Measurements from ENCODE around the gene SDK1. TPM values are rescaled to one million over a fixed set of nuclear protein-coding genes. Genes with fewer than 3 reads are reported as not detected.

Gene SDK1
- total RNA-seq, 1 experiment from 2014 or later, result 20.0 TPM

DNA sequence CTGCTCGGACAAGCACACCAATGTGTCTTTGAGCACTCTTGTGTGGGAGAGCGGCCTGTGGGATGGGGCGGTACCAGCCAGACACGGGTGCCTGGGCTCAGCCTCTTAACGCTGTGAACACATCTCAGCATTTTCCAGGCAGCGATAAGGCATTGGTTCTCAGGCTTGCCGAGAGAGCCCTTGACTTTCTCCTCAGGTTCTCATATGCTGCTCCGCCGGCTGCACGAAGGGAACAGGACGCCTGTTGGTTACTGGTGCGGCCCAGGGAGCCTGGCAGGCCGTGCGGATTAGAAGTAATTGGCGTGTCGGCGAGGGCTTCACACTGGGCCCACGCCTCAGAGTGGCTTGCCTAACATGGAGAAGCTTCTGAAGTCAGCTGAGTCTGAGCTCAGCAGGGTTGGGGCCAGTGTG, 924.3 kb downstream of the SDK1 start:
- DNase-seq, result no peak
- CTCF ChIA-PET, result interaction anchor here (1.1 kb wide), 1 partner anchor 89 kb away, joined by 3 read pairs; no protein-coding TSS in a partner anchor
- BruUV-seq (replicated peaks), result no TSS peak
- no peak for TF ChIP-seq CTCF (IDR thresholded peaks at IDR 0.05; ENCODE audit: unreplicated experiment)
- Mint-ChIP-seq H3K27me3 (ENCODE audit: unreplicated experiment) (peaks cover 7% of the 10 kb centered on the region), H3K4me1 (ENCODE audit: low read depth, unreplicated experiment) (no peaks in the 10 kb centered on the region), H3K36me3 (ENCODE audit: insufficient read depth, unreplicated experiment) (peaks cover 3% of the 10 kb centered on the region), H3K27ac (ENCODE audit: unreplicated experiment) (no peak overlapping the region), H3K4me3 (ENCODE audit: low read depth, unreplicated experiment) (no peak overlapping the region), H3K9me3 (ENCODE audit: low read depth, unreplicated experiment) (no peaks in the 10 kb centered on the region)
- intact Hi-C loops (cut with micrococcal nuclease; ENCODE audit: unreplicated experiment), result no loop called here

DNA sequence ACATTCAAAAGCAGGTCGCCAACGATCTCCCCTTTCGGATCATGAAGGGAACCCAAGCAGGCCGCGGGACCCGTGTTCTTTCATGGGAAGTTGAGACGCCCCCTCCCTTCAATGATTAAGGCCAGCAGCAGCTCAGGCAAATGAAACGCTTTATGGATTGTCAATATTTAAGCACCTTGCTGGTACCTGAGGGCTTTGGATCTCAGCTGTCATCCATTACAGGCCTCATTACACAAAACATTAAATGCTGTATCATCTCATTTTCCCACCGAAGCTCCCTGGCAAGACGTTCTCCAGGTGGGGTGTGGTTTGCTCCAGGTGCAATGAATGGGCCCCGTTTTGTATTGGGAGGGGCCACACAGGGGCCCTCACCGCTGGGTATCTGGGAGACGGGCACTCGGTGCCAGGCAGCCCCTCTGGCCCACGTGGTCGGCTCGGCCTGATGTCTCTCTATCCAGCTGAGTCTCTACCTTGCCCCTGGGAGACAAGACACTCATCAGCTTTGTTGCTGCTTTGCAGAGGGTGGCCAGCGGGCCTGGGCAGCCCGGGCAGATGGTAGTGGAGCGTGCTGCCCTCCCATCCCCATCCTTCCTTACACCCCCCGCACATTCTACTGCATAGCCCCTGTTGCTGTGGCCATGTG, 925.0 kb downstream of the SDK1 start:
- Mint-ChIP-seq H3K27me3 (ENCODE audit: unreplicated experiment) (peaks cover 7% of the 10 kb centered on the region), H3K9me3 (ENCODE audit: low read depth, unreplicated experiment) (no peaks in the 10 kb centered on the region), H3K4me1 (ENCODE audit: low read depth, unreplicated experiment) (no peaks in the 10 kb centered on the region)

GRCh38 chr7:4226524-4226882, 925.5 kb downstream of the SDK1 start:
- DNase-seq, result no peak
- Mint-ChIP-seq H3K27me3 (ENCODE audit: unreplicated experiment) (peaks cover 7% of the 10 kb centered on the region), H3K4me1 (ENCODE audit: low read depth, unreplicated experiment) (no peaks in the 10 kb centered on the region), H3K27ac (ENCODE audit: unreplicated experiment) (no peak overlapping the region), H3K36me3 (ENCODE audit: insufficient read depth, unreplicated experiment) (peaks cover 3% of the 10 kb centered on the region), H3K9me3 (ENCODE audit: low read depth, unreplicated experiment) (no peaks in the 10 kb centered on the region), H3K4me3 (ENCODE audit: low read depth, unreplicated experiment) (no peak overlapping the region)
- no TSS peak for BruUV-seq (replicated peaks)
- CTCF ChIA-PET, result no interaction called here
- intact Hi-C loops (cut with micrococcal nuclease; ENCODE audit: unreplicated experiment), result no loop called here
- no peak for TF ChIP-seq CTCF (IDR thresholded peaks at IDR 0.05; ENCODE audit: unreplicated experiment)

More for the DNA sequence above, 925.0 kb downstream of the SDK1 start:
- no peak for TF ChIP-seq CTCF (IDR thresholded peaks at IDR 0.05; ENCODE audit: unreplicated experiment)
- CTCF ChIA-PET, result interaction anchor here (1.1 kb wide), 1 partner anchor 89 kb away, joined by 3 read pairs; no protein-coding TSS in a partner anchor
- no peak overlapping the region for H3K27ac Mint-ChIP-seq (ENCODE audit: unreplicated experiment)
- intact Hi-C loops (cut with micrococcal nuclease; ENCODE audit: unreplicated experiment), result no loop called here
- H3K36me3 Mint-ChIP-seq (ENCODE audit: insufficient read depth, unreplicated experiment), result peaks cover 3% of the 10 kb centered on the region
- no TSS peak for BruUV-seq (replicated peaks)
- no peak for DNase-seq
- no peak overlapping the region for H3K4me3 Mint-ChIP-seq (ENCODE audit: low read depth, unreplicated experiment)

DNA sequence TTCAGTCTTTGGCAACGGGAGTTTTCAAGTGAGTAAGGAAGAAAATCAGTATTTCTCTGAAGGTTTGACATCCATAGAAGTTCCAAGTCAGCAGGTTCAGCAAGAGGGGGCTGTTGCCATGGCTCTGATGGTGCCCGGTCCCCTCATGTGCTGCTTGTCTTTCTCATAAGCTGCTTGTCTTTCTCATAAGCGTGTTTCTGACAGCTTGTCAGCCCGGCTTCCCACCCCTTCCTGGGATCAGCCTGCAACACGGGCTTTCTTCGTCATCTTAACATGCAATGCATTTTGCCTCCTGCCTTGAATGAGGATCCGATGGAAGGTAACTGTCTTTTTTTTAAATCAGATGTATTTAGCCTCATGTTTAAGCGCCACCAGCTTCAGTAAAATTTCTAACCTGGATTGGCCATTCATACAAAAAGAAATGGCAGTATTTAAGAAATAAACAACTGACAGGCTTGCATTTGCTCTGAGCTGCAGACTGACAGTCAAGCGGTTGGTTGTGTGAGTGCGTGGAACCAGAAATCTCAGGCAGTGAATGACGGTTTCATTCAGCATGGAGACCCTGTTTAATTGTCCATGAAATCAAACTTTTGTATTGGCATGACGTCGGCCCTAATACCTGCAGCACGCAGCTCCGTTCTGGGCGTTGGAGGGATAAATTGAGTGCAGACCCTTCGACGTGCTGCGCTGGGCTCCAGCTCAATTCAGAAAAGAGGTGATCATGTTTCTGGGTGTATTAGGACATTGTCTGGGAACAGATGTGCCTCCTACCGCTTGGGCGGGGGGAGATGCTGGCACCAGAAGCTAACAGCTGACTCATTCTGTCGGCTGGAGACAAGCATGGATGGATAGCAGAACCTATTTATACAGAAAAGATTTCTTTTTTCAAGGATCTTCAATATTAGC, 926.3 kb downstream of the SDK1 start:
- no TSS peak for BruUV-seq (replicated peaks)
- Mint-ChIP-seq H3K4me1 (ENCODE audit: low read depth, unreplicated experiment) (no peaks in the 10 kb centered on the region), H3K36me3 (ENCODE audit: insufficient read depth, unreplicated experiment) (peaks cover 3% of the 10 kb centered on the region), H3K27me3 (ENCODE audit: unreplicated experiment) (peaks cover 7% of the 10 kb centered on the region), H3K27ac (ENCODE audit: unreplicated experiment) (no peak overlapping the region), H3K4me3 (ENCODE audit: low read depth, unreplicated experiment) (no peak overlapping the region), H3K9me3 (ENCODE audit: low read depth, unreplicated experiment) (no peaks in the 10 kb centered on the region)
- no peak for DNase-seq
- CTCF ChIA-PET, result no interaction called here
- intact Hi-C loops (cut with micrococcal nuclease; ENCODE audit: unreplicated experiment), result no loop called here
- TF ChIP-seq CTCF (IDR thresholded peaks at IDR 0.05; ENCODE audit: unreplicated experiment), result no peak
